GM12872 (cell line): ENCODE results near the gene OSBP.

Experiments used
- TF ChIP-seq, protein P1 (sequence below): IDR thresholded peaks from 3 replicates; pipeline ENCODE4 v1.5.1; 2011; ENCODE audit warnings: low read depth, mild to moderate bottlenecking, low read length, moderate library complexity; ENCODE audit not compliant: insufficient read depth

Gene OSBP

DNA sequence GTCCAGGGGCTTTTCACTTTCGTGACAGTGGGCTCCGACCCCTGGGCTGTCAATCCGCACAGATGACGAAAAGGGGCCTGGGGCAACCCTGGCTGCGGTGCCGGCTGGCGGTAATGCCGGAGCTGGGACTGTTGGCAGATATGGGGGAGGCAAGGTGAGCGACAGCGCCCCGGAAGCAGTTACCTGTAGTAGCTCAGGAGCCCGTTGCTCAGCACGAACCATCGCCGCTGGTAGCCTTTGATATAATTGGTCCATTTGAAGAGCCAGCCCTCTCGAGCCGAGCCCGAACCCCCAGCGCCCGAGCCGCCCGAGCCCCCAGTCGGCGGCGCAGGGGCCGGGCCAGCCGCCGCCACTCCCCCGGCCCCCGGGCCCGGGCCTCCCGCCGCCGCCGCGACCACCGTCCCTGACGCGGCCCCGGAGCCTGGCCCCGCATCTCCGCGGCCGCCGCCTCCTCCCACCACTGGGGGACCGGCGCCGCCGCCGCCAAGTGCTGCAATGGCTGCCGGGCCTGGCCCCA is 396 bp downstream of the OSBP start:
- TF ChIP-seq, protein P1, sequence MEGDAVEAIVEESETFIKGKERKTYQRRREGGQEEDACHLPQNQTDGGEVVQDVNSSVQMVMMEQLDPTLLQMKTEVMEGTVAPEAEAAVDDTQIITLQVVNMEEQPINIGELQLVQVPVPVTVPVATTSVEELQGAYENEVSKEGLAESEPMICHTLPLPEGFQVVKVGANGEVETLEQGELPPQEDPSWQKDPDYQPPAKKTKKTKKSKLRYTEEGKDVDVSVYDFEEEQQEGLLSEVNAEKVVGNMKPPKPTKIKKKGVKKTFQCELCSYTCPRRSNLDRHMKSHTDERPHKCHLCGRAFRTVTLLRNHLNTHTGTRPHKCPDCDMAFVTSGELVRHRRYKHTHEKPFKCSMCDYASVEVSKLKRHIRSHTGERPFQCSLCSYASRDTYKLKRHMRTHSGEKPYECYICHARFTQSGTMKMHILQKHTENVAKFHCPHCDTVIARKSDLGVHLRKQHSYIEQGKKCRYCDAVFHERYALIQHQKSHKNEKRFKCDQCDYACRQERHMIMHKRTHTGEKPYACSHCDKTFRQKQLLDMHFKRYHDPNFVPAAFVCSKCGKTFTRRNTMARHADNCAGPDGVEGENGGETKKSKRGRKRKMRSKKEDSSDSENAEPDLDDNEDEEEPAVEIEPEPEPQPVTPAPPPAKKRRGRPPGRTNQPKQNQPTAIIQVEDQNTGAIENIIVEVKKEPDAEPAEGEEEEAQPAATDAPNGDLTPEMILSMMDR = no peak

DNA sequence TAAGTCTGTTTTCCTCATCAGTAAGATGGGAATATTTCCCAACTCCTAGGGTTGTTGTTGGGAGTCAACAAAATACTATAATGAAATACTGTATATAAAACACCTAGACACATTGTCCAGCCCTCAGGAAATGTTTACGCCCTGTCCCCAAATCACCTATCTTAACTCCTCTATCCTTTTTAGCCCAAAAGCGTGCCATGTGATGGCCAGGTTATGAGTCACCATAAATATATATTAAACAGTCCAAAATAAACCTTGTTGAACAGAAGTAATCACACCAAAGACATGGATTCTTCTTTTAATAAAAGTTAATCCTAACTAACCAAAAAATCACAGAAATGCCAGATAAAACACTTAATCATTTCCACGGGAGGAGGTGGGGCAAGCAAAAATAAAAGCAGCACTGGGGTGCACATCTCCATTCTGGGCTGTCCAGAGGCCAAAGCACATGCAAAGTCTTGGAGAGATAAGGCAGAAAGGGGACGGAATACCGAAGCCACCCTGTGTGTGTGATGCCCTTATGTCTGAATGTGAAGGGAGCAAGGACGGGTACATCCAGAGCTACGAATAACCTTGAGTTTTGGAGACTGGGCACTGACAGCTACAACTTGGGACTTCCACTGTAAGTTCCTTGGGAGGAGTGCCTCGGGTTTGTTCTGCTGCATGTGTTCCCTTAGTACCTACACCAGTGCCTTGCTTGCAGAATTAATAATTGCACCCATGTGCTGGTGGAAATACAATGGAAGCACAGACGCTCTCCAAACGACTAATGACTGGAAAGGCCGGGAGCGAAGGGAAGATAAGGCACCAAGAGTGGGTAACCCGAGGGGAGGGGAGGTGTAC is 1.1 kb downstream of the OSBP start:
- TF ChIP-seq, protein P1 = no peak

DNA sequence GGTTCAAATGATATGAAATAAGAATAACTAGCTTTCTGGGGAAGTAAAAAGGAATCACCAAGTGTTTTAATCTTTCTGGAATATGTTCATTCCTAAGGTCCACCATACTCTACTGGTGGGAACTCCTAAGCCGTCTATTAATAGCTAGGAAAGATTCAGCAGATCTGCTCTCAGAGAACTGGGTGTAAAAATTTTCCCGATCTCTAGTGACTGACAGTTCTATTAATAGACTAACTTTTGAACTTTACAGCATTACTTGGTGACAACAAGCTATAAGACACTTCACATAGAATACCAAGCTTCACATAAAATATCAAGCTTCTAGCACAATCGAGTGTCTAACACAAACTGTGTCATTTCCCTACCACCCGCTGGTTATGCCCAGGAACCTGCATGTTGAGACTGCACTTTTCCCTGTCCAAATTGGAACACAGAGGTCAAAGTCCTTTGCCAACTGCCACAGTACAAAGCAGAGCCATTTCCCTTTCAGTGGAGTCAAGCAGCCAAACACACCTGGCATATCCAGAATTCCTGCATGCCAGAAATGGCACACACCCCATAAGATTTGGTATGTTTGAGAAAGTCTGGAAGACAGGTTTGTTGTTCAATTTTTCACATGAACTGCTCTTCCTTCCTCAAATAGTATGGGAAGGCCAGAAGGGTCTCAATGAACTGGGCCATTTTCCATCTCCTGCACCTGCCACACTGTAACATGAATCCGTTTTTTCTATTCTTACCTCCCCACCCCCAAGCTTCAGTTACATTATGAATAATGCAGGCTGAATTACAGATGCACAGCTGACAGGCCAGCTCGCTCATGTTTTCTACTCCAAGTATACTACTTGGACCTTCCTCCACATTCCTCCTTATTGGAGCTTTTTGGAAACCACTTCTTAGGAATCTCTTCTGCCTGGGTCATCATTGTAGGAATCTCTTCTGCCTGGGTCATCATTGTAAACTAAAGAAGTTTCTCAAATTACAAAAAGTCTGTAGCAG is 3.7 kb downstream of the OSBP start:
- TF ChIP-seq, protein P1 = no peak

DNA sequence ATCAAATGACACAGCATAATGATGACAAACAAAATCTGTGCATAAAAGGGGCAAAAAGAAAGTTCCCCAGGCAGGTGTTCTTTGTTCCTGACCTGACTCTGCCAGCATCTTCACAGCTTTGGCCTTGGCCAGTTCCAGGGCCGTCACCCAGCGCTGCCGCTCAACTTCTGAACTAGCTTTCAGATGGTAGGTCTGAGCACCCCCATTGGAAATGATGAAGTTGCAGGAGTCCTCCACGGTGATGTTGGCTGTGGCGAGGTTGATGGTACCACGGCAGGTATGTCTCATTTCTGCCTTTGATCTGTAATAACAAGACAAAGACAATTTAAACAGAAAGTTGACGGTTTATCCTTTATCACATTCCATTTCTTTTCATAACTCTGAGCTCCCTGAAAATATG is 5.3 kb downstream of the OSBP start:
- TF ChIP-seq, protein P1 = no peak

DNA sequence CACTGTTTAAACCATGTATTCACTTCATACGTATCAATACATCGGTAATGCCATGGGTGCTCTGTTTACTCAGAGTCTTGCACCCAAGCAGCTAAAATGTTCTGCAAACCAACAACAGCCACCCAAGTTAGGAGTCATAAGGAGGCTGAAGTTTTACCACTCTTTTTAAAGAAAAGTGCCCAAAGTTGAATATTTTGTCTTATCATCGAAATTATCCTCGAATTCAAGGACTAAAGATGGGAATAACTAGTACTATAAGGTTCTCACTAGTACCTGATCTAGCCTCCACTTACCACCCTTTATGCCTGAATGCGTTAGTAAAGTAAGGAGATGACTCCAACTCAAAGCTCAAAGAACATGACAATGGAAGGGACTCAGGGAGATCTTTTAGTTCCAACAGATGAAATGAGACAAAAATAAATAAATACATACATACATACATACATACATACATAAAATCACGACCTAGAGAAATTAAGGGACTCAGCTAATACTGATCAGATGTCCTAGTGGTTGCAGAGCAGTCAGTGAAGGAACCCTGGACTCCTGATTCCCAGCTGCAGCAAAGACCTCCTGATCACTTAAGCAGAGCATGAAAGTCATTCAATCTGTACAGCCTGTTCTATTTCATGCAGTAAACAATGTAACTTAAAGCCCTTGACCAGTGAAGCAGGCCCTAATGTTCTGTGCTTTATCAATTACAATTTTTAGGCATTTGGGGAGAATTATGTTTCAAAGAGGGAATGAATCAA is 7.7 kb downstream of the OSBP start:
- TF ChIP-seq, protein P1 = no peak

DNA sequence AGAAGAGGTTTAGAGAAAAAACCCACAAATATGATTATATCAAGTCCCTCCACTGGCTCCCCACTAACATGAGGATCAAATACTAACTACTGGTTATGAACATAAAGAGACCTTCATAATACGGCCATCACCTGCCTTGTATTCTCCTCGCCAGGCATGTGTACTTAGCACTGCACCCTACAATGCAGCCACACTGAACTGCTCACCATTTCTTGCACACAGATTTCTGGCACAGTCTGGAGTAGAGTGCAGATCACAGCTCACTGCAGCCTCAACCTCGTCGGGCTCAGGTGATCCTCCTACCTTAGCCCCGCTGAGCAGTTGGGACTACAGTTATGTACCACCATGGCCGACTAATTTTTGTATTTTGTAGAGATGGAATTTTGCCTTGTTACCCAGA is 13.1 kb downstream of the OSBP start:
- TF ChIP-seq, protein P1 = no peak

DNA sequence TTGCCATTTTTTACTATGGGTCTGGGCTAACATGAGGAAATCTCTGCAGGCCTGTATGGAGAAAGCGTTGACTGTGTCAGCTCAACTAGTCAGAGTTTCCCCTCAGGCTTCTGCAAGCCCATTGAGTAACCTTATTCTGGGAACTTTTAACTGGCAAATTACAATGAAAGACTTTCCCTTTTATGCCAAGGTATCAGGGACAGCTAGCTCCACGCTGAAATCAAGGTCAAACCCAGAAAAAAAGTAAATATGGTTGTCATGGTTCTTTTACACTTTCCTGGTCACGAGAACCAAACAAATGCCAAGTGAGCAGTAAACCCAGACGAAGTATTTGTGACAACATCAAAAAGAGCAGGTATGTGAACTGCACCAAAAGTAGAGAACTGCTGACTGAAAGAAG is 13.8 kb downstream of the OSBP start:
- TF ChIP-seq, protein P1 = no peak
